Endothelial cell of umbilical vein (primary cell): ENCODE data around the gene HOXB6. TPM values are rescaled to one million over a fixed set of nuclear protein-coding genes. Genes with fewer than 3 reads are reported as not detected.

ENCODE experiments used
- BruUV-seq: library from RNA; stranded (reverse); fragments of 400-500 nt; replicated peaks from 2 replicates; lab custom pipeline; 2021; lab: Mats Ljungman, UMichigan
- CTCF ChIA-PET: fragments of 300-600, 350-600 bp; sonication (Branson Sonifier 250); formaldehyde crosslinking; loops from one replicate; lab custom pipeline; 2021; ENCODE audit warnings: antibody characterized with exemption, inconsistent platforms; lab: Charles Lee
- POLR2A ChIA-PET: fragments of 300-600, 350-600 bp; sonication (Branson Sonifier 250); formaldehyde crosslinking; loops from one replicate; lab custom pipeline; 2021; ENCODE audit warnings: antibody characterized with exemption, inconsistent platforms; lab: Charles Lee
- DNase-seq: peaks from one replicate; pipeline ENCODE4 v3.0.0-alpha.2; 2011; ENCODE audit warnings: low read depth, low spot score
- FAIRE-seq: peaks from 2 replicates; lab custom pipeline; 2011; peaks lifted over from hg19 to GRCh38; lab: Jason Lieb, UNC
- H2AFZ ChIP-seq: 2 replicates; pipeline ENCODE4 v1.6.0; 2012; ENCODE audit warnings: low read depth, low read length, control low read depth, inconsistent platforms
- H3K27ac ChIP-seq: 2 replicates; pipeline ENCODE4 v1.5.1; 2011; ENCODE audit warnings: low read depth, mild to moderate bottlenecking, control low read depth, low read length, moderate library complexity; ENCODE audit not compliant: insufficient read depth
- H3K27me3 ChIP-seq, 2 experiments: 2 replicates each; pipeline versions ENCODE4 v1.6.0 to v1.6.1; 2011; ENCODE audit warnings: low read length in 2 of 2, mixed read lengths in 1 of 2; ENCODE audit not compliant: control insufficient read depth in 2 of 2, insufficient read depth in 2 of 2
- H3K36me3 ChIP-seq, 2 experiments: 2 replicates in 1 of 2; 3 replicates in 1 of 2; pipeline ENCODE4 v1.5.1; 2011; ENCODE audit warnings: low read length in 2 of 2, mild to moderate bottlenecking in 1 of 2, moderate library complexity in 1 of 2; ENCODE audit not compliant: control insufficient read depth in 2 of 2, insufficient read depth in 2 of 2; ENCODE audit errors: extremely low read depth in 1 of 2
- H3K4me1 ChIP-seq: 3 replicates; pipeline ENCODE4 v1.5.1; 2011; ENCODE audit warnings: mild to moderate bottlenecking, low read length; ENCODE audit not compliant: control insufficient read depth, insufficient read depth; ENCODE audit errors: extremely low read depth
- H3K4me2 ChIP-seq: 2 replicates; pipeline ENCODE4 v1.6.1; 2011; ENCODE audit warnings: low read length, control low read depth, mixed read lengths; ENCODE audit not compliant: insufficient read depth
- H3K4me3 ChIP-seq, 3 experiments: fragments of 200-600 bp in 1 of 3; sonication (generic), shearing (Covaris generic) in 1 of 3; replicated peaks in 1 of 3; 2 replicates each; pipeline ENCODE4 v1.5.1; 2011 to 2016; ENCODE audit warnings: control low read depth in 3 of 3, low read length in 3 of 3, mild to moderate bottlenecking in 2 of 3, inconsistent platforms in 1 of 3, low read depth in 1 of 3, moderate library complexity in 1 of 3; ENCODE audit not compliant: insufficient read depth in 1 of 3
- H3K79me2 ChIP-seq: 2 replicates; pipeline ENCODE4 v1.6.0; 2012; ENCODE audit warnings: low read length, inconsistent platforms; ENCODE audit not compliant: control insufficient read depth, insufficient read depth
- H3K9ac ChIP-seq: replicated peaks from 2 replicates; pipeline ENCODE3; 2011; ENCODE audit warnings: low read length, control low read depth; ENCODE audit not compliant: insufficient read depth; ENCODE audit errors: extremely low read depth
- H3K9me1 ChIP-seq: replicated peaks from 3 replicates; pipeline ENCODE4 v1.6.0; 2011; ENCODE audit warnings: mild to moderate bottlenecking, low read length; ENCODE audit not compliant: control insufficient read depth, insufficient read depth; ENCODE audit errors: extremely low read depth
- H3K9me3 ChIP-seq: replicated peaks from 2 replicates; pipeline ENCODE4 v1.5.1; 2012; ENCODE audit warnings: low read length, inconsistent platforms; ENCODE audit not compliant: control insufficient read depth, insufficient read depth
- H4K20me1 ChIP-seq: replicated peaks from 2 replicates; pipeline ENCODE3; 2011; ENCODE audit warnings: mild to moderate bottlenecking, low read length; ENCODE audit not compliant: control insufficient read depth, insufficient read depth; ENCODE audit errors: extremely low read depth
- EZH2 ChIP-seq: IDR thresholded peaks from 2 replicates; pipeline ENCODE4 v1.6.1; 2012; ENCODE audit warnings: borderline replicate concordance, low read depth, mild to moderate bottlenecking, moderate library complexity, low read length, inconsistent platforms; ENCODE audit not compliant: severe bottlenecking
- FOS ChIP-seq: IDR thresholded peaks from 2 replicates; pipeline ENCODE4 v1.6.1; 2011; ENCODE audit warnings: mild to moderate bottlenecking, low read length, moderate library complexity, borderline replicate concordance; ENCODE audit not compliant: insufficient read depth
- GATA2 ChIP-seq: IDR thresholded peaks from 2 replicates; pipeline ENCODE4 v1.7.0; 2011; ENCODE audit warnings: low read depth, mild to moderate bottlenecking, moderate library complexity, mixed read lengths, low read length; ENCODE audit not compliant: insufficient read length, insufficient read depth
- JUN ChIP-seq: IDR thresholded peaks from 2 replicates; pipeline ENCODE4 v1.6.1; 2011; ENCODE audit warnings: borderline replicate concordance, low read depth; ENCODE audit not compliant: insufficient read length, insufficient read depth
- MYC ChIP-seq: IDR thresholded peaks from one replicate; pipeline ENCODE4 v1.6.1; 2011; ENCODE audit warnings: mild to moderate bottlenecking, low read depth, low read length
- POLR2A ChIP-seq: IDR thresholded peaks from 2 replicates; pipeline ENCODE4 v1.6.1; 2012; ENCODE audit warnings: low read depth, mild to moderate bottlenecking, control low read depth, low read length
- POLR2AphosphoS5 ChIP-seq: IDR thresholded peaks from 2 replicates; pipeline ENCODE4 v1.6.1; 2012; ENCODE audit warnings: low read depth, mild to moderate bottlenecking, control low read depth, low read length, moderate library complexity; ENCODE audit not compliant: insufficient read depth
- dilution Hi-C: fragments of 300-500 bp; cut with MboI; formaldehyde crosslinking; loops from one replicate; pipeline ENCODE4 v1.15.0; 2019; ENCODE audit warnings: low sequenced_read_pairs; ENCODE audit not compliant: extremely low pct_ligation_motif_present
- intact Hi-C: fragments of 100-400 bp; cut with micrococcal nuclease; formaldehyde crosslinking; loops from one replicate; pipeline ENCODE4 v1.10.0; 2022
- polyA plus RNA-seq, 4 experiments: library from polyadenylated mRNA; depleted of rRNA in 3 of 4; stranded (reverse) in 3 of 4; unstranded in 1 of 4; fragments of >200 nt; gene quantifications; 2 replicates each; pipeline versions ENCODE4 v1.2.1 to v1.2.3, GENCODE V29; 2011 to 2012; ENCODE audit warnings: missing spikeins in 1 of 4
- total RNA-seq: library from RNA; stranded (reverse); gene quantifications from 2 replicates; pipeline ENCODE4 v1.2.3, GENCODE V29; 2021
- TF ChIP-seq, protein P1 (sequence below), 2 donors: IDR thresholded peaks; 1 replicate in 1 of 2; 2 replicates in 1 of 2; pipeline ENCODE4 v1.5.1; 2011; ENCODE audit warnings: low read length in 2 of 2, mild to moderate bottlenecking in 2 of 2, moderate library complexity in 2 of 2, control low read depth in 1 of 2, inconsistent platforms in 1 of 2, low read depth in 1 of 2; ENCODE audit not compliant: insufficient read depth in 1 of 2; ENCODE audit errors: extremely low read depth in 1 of 2
- TF ChIP-seq, protein P2 (sequence below): IDR thresholded peaks from 2 replicates; pipeline ENCODE4 v1.6.1; 2011; ENCODE audit not compliant: insufficient read depth, insufficient read length

Gene HOXB6
- total and polyA plus RNA-seq, 2 donors (not counting 3 experiments of a cell fraction or from before 2014, with no cell fraction given): 8.8 to 24.0 TPM

DNA sequence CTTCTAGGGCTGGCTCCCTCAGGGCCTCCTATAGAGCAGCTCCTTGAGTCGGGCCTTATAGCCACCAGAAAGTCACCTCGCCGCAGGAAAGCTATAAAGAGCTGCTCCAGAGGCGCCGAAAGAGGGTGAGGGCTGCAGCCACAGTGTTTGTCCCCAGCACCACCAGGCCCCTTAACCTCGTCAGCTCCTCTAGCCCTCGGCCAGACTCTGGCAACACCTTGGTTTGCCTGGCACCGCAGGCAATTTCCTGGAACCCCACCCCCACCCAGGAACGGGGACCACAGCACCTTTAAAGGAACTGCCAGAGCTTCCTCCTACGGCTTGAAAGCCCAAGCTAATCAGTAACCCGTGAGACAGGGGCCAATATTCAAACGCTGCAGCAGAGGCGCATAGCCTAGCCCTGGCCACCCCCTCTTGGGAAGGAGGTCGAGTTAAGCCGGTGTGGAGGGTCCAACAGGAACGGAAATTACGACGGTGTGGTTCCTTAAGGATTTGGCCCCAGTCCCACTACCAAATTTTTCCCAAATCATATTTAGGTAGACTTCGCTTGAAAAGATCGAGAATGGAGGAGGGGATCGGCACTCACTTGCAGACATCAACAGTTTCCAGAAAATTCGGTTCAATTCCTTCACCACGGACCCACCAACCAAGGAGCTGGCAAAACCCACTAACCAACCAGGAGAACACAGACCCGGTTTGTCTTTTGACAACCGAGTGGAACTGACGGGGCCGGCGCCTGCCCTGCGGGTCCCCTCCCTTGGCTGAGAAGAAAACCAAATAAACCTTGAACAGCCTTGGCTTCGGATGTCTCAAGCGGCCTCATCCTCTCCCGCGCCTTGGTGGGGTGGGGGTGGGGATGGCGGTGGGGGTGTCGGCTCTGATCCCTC, 3.0 kb downstream of the HOXB6 start:
- peaks cover 39% of the 10 kb centered on the region for H3K4me1 ChIP-seq
- TF ChIP-seq, protein P1, sequence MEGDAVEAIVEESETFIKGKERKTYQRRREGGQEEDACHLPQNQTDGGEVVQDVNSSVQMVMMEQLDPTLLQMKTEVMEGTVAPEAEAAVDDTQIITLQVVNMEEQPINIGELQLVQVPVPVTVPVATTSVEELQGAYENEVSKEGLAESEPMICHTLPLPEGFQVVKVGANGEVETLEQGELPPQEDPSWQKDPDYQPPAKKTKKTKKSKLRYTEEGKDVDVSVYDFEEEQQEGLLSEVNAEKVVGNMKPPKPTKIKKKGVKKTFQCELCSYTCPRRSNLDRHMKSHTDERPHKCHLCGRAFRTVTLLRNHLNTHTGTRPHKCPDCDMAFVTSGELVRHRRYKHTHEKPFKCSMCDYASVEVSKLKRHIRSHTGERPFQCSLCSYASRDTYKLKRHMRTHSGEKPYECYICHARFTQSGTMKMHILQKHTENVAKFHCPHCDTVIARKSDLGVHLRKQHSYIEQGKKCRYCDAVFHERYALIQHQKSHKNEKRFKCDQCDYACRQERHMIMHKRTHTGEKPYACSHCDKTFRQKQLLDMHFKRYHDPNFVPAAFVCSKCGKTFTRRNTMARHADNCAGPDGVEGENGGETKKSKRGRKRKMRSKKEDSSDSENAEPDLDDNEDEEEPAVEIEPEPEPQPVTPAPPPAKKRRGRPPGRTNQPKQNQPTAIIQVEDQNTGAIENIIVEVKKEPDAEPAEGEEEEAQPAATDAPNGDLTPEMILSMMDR (IDR thresholded peaks at IDR 0.05; ENCODE audit: extremely low read depth in 1 of 2, insufficient read depth in 1 of 2, low read depth in 1 of 2, low read length in 2 of 2): no peak
- TF ChIP-seq FOS: no peak
- TF ChIP-seq, protein P2, sequence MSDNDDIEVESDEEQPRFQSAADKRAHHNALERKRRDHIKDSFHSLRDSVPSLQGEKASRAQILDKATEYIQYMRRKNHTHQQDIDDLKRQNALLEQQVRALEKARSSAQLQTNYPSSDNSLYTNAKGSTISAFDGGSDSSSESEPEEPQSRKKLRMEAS: no peak
- TF ChIP-seq MYC: no peak
- no peak for TF ChIP-seq POLR2AphosphoS5
- TF ChIP-seq GATA2: no peak
- TF ChIP-seq JUN: no peak
- TF ChIP-seq POLR2A: no peak
- TF ChIP-seq EZH2: no peak
- no peak for FAIRE-seq
- no peaks in the 10 kb centered on the region for H3K9me1 ChIP-seq
- BruUV-seq: no TSS peak
- POLR2A ChIA-PET: no interaction called here
- peak overlapping the region; percentile 68 for H3K4me2 ChIP-seq
- dilution Hi-C loops: no loop called here
- H2AFZ ChIP-seq: no peak overlapping the region
- CTCF ChIA-PET: interaction anchor here (0.6 to 1.5 kb wide), 6 partner anchors 8 to 342 kb away, joined by 3 read pairs; no protein-coding TSS in a partner anchor
- H4K20me1 ChIP-seq: no peaks in the 10 kb centered on the region
- no peak overlapping the region for H3K27ac ChIP-seq
- peaks cover 80% of the 10 kb centered on the region for H3K79me2 ChIP-seq
- no peaks in the 10 kb centered on the region for H3K9me3 ChIP-seq
- no peaks in the 10 kb centered on the region for H3K36me3 ChIP-seq
- peak overlapping the region in 2 of 3 experiments; percentile 27 to 47 for H3K4me3 ChIP-seq
- no peaks in the 10 kb centered on the region for H3K27me3 ChIP-seq
- DNase-seq: no peak
- no peak overlapping the region for H3K9ac ChIP-seq
- intact Hi-C loops: no loop called here
